Measurements from ENCODE around the gene FAM90A26.
"Not testable (repeated sequence)": the region's sequence is repeated elsewhere in the genome, so short reads cannot be mapped to it uniquely, and the experiment has no call there.

FAM90A26 gene

DNA sequence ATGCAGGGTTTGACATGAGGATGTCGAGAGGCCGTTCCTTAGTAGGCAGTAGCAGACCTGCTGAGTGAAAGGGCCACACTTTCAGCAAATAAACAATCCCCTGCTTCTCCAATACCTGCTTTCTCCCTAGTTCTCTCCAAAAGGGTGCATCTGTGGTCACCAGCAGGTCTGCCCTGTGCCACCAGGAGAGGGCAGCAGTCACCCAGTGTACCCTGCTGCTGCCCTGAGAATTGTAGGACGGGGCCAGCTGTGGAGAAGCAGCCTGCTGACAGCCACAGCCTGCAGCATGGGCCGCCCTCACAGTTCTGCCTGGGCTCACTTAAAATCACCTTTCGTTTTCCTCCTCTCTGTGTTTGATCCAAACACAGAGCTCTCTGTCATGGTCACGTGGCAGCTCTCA is 11.8 kb upstream of the FAM90A26 start:
- not testable (repeated sequence) for DNase-seq (ENCODE audit: low read depth in 2 of 2)

DNA sequence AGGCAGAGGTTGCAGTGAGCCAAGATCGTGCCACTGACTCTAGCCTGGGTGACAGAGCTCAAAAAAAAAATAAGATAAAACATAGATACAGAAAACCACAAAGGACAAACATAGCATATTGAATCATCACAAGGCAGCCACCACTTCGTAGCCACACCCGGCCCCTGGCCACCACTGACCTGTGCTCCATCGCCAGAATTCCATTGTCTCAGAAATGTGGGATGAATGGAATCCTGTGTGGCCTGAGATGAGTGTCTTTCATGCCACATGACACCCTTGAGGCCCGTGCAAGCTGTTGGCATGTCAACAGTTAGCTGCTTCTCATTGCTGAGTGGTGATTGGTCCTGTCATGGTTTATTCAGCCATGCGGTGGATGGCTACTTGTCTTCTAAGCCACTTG is 10.2 kb upstream of the FAM90A26 start:
- not testable (repeated sequence) for DNase-seq (ENCODE audit: low read depth in 2 of 2)

DNA sequence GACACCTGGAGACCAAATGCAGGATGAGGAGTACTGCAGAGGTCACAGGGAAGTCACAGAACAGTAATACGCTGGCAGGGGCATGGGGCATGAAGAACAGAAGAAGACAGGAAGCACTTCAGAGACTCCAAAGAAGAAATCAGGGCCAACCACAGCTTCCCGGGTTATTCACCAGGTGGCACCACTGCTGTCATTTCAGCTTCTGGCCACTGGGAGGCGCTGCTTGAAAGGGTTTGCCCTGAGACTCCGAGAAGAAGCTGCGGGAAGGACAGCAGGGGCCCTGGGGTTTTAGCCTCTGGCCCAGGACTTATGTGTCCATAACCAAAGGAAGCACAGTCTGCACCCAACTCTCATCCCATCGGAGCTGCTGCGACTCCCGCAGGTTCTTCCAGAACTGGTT is 4.2 kb upstream of the FAM90A26 start:
- DNase-seq (ENCODE audit: low read depth in 2 of 2), result not testable (repeated sequence)

DNA sequence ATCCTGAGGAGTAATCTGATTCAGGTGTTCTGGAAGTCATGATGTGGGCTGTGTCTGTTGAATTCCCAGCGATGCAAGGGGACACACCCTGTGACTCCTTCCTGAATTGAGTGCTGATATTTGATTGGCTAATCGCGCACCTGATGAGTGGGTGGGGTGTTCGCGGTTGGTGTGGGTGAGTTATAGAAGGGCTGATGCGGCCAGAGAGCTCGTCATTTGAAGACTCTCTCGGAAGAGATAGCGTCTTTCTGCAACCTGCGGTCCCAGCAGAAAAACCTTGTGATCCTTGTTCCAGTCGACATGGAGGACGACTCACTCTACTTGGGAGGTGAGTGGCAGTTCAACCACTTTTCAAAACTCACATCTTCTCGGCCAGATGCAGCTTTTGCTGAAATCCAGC is 40.1 kb downstream of the FAM90A26 start, which contains the start of gene USP17L10:
Gene USP17L10, plus strand, starts transcription at position 301 of the 400 bp plus-strand sequence. Its CDS starts 0 bp downstream, at position 301.
- not testable (repeated sequence) for DNase-seq (ENCODE audit: low read depth in 2 of 2)

DNA sequence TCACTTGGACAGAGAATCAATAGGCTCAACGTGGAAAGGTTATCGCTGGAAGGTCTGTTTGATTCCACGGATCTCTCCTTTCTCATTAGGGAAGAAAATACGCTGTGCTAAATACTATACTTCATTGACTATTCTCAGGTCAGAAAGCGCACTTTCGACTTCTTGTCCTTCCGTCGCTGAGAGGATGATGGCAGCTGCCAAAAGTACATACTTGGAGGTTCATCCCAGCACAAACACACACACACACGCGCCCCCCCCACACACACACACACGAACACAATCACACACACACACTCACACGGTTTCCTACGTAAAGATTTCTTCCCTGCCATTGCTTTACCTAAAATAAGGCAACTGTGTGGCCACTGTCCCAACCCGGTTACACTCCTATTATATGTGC is 44.5 kb downstream of the FAM90A26 start:
- not testable (repeated sequence) for DNase-seq (ENCODE audit: low read depth in 2 of 2)

DNA sequence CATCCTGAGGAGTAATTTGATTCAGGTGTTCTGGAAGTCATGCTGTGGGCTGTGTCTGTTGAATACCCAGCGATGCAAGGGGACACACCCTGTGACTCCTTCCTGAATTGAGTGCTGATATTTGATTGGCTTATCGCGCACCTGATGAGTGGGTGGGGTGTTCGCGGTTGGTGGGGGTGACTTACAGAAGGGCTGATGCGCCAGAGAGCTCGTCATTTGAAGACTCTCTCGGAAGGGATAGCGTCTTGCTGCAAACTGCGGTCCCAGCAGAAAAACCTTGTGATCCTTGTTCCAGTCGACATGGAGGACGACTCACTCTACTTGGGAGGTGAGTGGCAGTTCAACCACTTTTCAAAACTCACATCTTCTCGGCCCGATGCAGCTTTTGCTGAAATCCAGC is 44.9 kb downstream of the FAM90A26 start, which contains the start of gene USP17L11:
Gene USP17L11, plus strand, starts transcription at position 301 of the 400 bp plus-strand sequence. Its CDS starts 0 bp downstream, at position 301.
- DNase-seq (ENCODE audit: low read depth in 2 of 2), result not testable (repeated sequence)

DNA sequence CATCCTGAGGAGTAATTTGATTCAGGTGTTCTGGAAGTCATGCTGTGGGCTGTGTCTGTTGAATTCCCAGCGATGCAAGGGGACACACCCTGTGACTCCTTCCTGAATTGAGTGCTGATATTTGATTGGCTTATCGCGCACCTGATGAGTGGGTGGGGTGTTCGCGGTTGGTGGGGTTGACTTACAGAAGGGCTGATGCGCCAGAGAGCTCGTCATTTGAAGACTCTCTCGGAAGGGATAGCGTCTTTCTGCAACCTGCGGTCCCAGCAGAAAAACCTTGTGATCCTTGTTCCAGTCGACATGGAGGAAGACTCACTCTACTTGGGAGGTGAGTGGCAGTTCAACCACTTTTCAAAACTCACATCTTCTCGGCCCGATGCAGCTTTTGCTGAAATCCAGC is 49.6 kb downstream of the FAM90A26 start, which contains the start of gene USP17L12:
Gene USP17L12, plus strand, starts transcription at position 301 of the 400 bp plus-strand sequence. Its CDS starts 0 bp downstream, at position 301.
- not testable (repeated sequence) for DNase-seq (ENCODE audit: low read depth in 2 of 2)

DNA sequence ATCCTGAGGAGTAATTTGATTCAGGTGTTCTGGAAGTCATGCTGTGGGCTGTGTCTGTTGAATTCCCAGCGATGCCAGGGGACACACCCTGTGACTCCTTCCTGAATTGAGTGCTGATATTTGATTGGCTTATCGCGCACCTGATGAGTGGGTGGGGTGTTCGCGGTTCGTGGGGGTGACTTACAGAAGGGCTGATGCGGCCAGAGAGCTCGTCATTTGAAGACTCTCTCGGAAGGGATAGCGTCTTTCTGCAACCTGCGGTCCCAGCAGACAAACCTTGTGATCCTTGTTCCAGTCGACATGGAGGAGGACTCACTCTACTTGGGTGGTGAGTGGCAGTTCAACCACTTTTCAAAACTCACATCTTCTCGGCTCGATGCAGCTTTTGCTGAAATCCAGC is 54.4 kb downstream of the FAM90A26 start, which contains the start of gene USP17L13:
Gene USP17L13, plus strand, starts transcription at position 301 of the 400 bp plus-strand sequence. Its CDS starts 0 bp downstream, at position 301.
- DNase-seq (ENCODE audit: low read depth in 2 of 2), result not testable (repeated sequence)

Measured in stimulated activated CD4-positive, alpha-beta T cell treated with anti-CD3 and anti-CD28 coated beads, Interleukin-12 subunit alpha, Interleukin-12 subunit beta, amount 100 ng/mL, for 24 hours (primary cell).